Small intestine (tissue), 7 donors: Measurements from ENCODE around the gene DIS3L2. TPM values are rescaled to one million over a fixed set of nuclear protein-coding genes. Genes with fewer than 3 reads are reported as not detected.

Experiments used
- DNase-seq, 2 donors: peaks; one replicate each; pipeline versions ENCODE4 v3.0.0 to v3.0.0-alpha.2; 2013
- FAIRE-seq: peaks from 2 replicates; lab custom pipeline; 2012; peaks lifted over from hg19 to GRCh38; lab: Jason Lieb, UNC
- H3K27ac ChIP-seq, 3 donors: one replicate each; pipeline ENCODE4 v1.5.1; 2013; ENCODE audit warnings: low read length in 2 of 3, mild to moderate bottlenecking in 2 of 3, control low read depth in 1 of 3, inconsistent platforms in 1 of 3, low read depth in 1 of 3, moderate library complexity in 1 of 3
- H3K27me3 ChIP-seq, 3 donors: one replicate each; pipeline ENCODE4 v1.6.1; 2013; ENCODE audit warnings: low read length in 3 of 3, inconsistent platforms in 1 of 3; ENCODE audit not compliant: control insufficient read depth in 3 of 3, insufficient read depth in 3 of 3
- H3K36me3 ChIP-seq, 3 donors: one replicate each; pipeline ENCODE4 v1.6.1; 2013; ENCODE audit warnings: low read length in 3 of 3, inconsistent platforms in 1 of 3, low read depth in 1 of 3, mild to moderate bottlenecking in 1 of 3, moderate library complexity in 1 of 3; ENCODE audit not compliant: control insufficient read depth in 3 of 3, insufficient read depth in 2 of 3
- H3K4me1 ChIP-seq, 3 donors: one replicate each; pipeline ENCODE4 v1.6.1; 2013; ENCODE audit warnings: low read length in 2 of 3, inconsistent platforms in 1 of 3, low read depth in 1 of 3, mild to moderate bottlenecking in 1 of 3, moderate library complexity in 1 of 3; ENCODE audit not compliant: control insufficient read depth in 3 of 3, insufficient read depth in 2 of 3
- H3K4me3 ChIP-seq, 3 donors: one replicate each; pipeline ENCODE4 v1.5.1; 2013; ENCODE audit warnings: low read length in 3 of 3, control low read depth in 1 of 3, inconsistent platforms in 1 of 3, low read depth in 1 of 3, mild to moderate bottlenecking in 1 of 3, moderate library complexity in 1 of 3
- H3K9me3 ChIP-seq, 2 donors: one replicate each; pipeline ENCODE4 v1.6.1; 2013; ENCODE audit warnings: low read depth in 1 of 2, low read length in 1 of 2; ENCODE audit not compliant: control insufficient read depth in 2 of 2, insufficient read depth in 1 of 2
- WGBS, 3 donors: extraction: QIAGEN DNeasy Blood & Tissue Kit; methylation state at CpG; one replicate each; pipeline ENCODE4 v1.1.7; 2013; 5-methylcytosine and 5-hydroxymethylcytosine counted together
- polyA plus RNA-seq, 4 donors: library from polyadenylated mRNA; stranded (reverse) in 3 of 4; unstranded in 1 of 4; fragments of 200-250 nt in 3 of 4; fragments of 120-200 nt in 1 of 4; gene quantifications; one replicate each; pipeline versions ENCODE4 v1.2.1 to v1.2.3, GENCODE V29; 2013
- donor health status: healthy with polysubstance abuse.
- donor health status: control.
- donor health status: control.
- donor health status: Bipolar disorder and iron deficiency.
- donor health status: healthy.

Gene DIS3L2
- polyA plus RNA-seq, 4 donors = 8.3 to 22.1 (median 11.8) TPM

- Histone ChIP-seq H3K27ac (no peak overlapping the region), H3K36me3 (no peaks in the 10 kb centered on the region), H3K4me3 (peak overlapping the region in 2 of 3 donors; percentile 17 to 27), H3K4me1 (no peaks in the 10 kb centered on the region), H3K27me3 (peaks cover 13 to 83% (median 23%) of the 10 kb centered on the region in 3 donors), H3K9me3 (no peaks in the 10 kb centered on the region)
- WGBS, 3 donors = 9 to 15% (median 13%) methylated on average over 51 of the region's 51 CpGs
- no peak for FAIRE-seq
- no peak for DNase-seq
Observed at GRCh38 chr2:231926761-231927565, 34.5 kb upstream of the DIS3L2 start.

- Histone ChIP-seq H3K9me3 (no peaks in the 10 kb centered on the region), H3K4me3 (no peak overlapping the region), H3K27me3 (peaks cover 13 to 81% (median 19%) of the 10 kb centered on the region in 3 donors), H3K4me1 (no peaks in the 10 kb centered on the region), H3K36me3 (no peaks in the 10 kb centered on the region), H3K27ac (no peak overlapping the region)
- DNase-seq = no peak
- WGBS, 3 donors = 48 to 64% (median 48%) methylated on average over 6 to 10 of the region's 10 CpGs
- FAIRE-seq = no peak
Observed at GRCh38 chr2:231927566-231927890, 34.0 kb upstream of the DIS3L2 start.

GRCh38 chr2:231928481-231928880, 33.0 kb upstream of the DIS3L2 start:
- no peak for FAIRE-seq
- WGBS, 3 donors = 62 to 75% (median 63%) methylated on average over 5 of the region's 5 CpGs
- H3K27ac ChIP-seq = no peak overlapping the region
- H3K4me1 ChIP-seq = no peaks in the 10 kb centered on the region
- H3K9me3 ChIP-seq = no peaks in the 10 kb centered on the region
- H3K27me3 ChIP-seq = peaks cover 13 to 74% (median 14%) of the 10 kb centered on the region in 3 donors
- DNase-seq = no peak
- no peaks in the 10 kb centered on the region for H3K36me3 ChIP-seq
- H3K4me3 ChIP-seq = no peak overlapping the region

- Histone ChIP-seq H3K4me3 (no peak overlapping the region), H3K36me3 (no peaks in the 10 kb centered on the region), H3K27ac (no peak overlapping the region), H3K9me3 (no peaks in the 10 kb centered on the region), H3K4me1 (no peaks in the 10 kb centered on the region), H3K27me3 (peaks cover 13 to 70% (median 13%) of the 10 kb centered on the region in 3 donors)
- WGBS, 3 donors = 67 to 83% (median 78%) methylated on average over 11 of the region's 11 CpGs
- DNase-seq (no peak), FAIRE-seq (no peak)
Observed at GRCh38 chr2:231928901-231929725, 32.4 kb upstream of the DIS3L2 start.

- FAIRE-seq (no peak), DNase-seq (peak in 1 of 2 donors; percentile 18)
- Histone ChIP-seq H3K9me3 (no peaks in the 10 kb centered on the region), H3K4me3 (no peak overlapping the region), H3K27me3 (peaks cover 10 to 60% (median 10%) of the 10 kb centered on the region in 3 donors), H3K4me1 (no peaks in the 10 kb centered on the region), H3K36me3 (no peaks in the 10 kb centered on the region), H3K27ac (no peak overlapping the region)
- WGBS, 3 donors = 35 to 43% (median 43%) methylated on average over 11 of the region's 11 CpGs
Observed at GRCh38 chr2:231929961-231930592, 31.4 kb upstream of the DIS3L2 start.

- Histone ChIP-seq H3K9me3 (no peaks in the 10 kb centered on the region), H3K36me3 (no peaks in the 10 kb centered on the region), H3K27ac (no peak overlapping the region), H3K4me3 (no peak overlapping the region), H3K27me3 (peaks cover 7 to 55% (median 10%) of the 10 kb centered on the region in 3 donors), H3K4me1 (no peaks in the 10 kb centered on the region)
- 70 to 71% (median 70%) methylated on average over 8 of the region's 8 CpGs for WGBS, 3 donors
- no peak for DNase-seq
- FAIRE-seq = no peak
Observed at GRCh38 chr2:231930593-231931281, 30.8 kb upstream of the DIS3L2 start.

GRCh38 chr2:231931481-231931915, 30.0 kb upstream of the DIS3L2 start:
- no peaks in the 10 kb centered on the region for H3K36me3 ChIP-seq
- DNase-seq (no peak), FAIRE-seq (no peak)
- no peak overlapping the region for H3K4me3 ChIP-seq
- WGBS, 3 donors = 74 to 82% (median 74%) methylated on average over 7 of the region's 7 CpGs
- peaks cover 3 to 49% (median 8%) of the 10 kb centered on the region in 3 donors for H3K27me3 ChIP-seq
- H3K4me1 ChIP-seq = no peaks in the 10 kb centered on the region
- H3K9me3 ChIP-seq = no peaks in the 10 kb centered on the region
- no peak overlapping the region for H3K27ac ChIP-seq

- no peak overlapping the region for H3K27ac ChIP-seq
- no peak overlapping the region for H3K4me3 ChIP-seq
- no peaks in the 10 kb centered on the region for H3K4me1 ChIP-seq
- WGBS, 3 donors = 80 to 92% (median 86%) methylated on average over 3 of the region's 3 CpGs
- H3K9me3 ChIP-seq = no peaks in the 10 kb centered on the region
- no peak for DNase-seq
- peaks cover under 1 to 38% (median 2%) of the 10 kb centered on the region in 3 donors for H3K27me3 ChIP-seq
- FAIRE-seq = no peak
- H3K36me3 ChIP-seq = no peaks in the 10 kb centered on the region
Observed at GRCh38 chr2:231932711-231932970, 28.9 kb upstream of the DIS3L2 start.
